WERI-Rb-1 (cell line): ENCODE results near the gene NSD2.
"Not testable (repeated sequence)": the region's sequence is repeated elsewhere in the genome, so short reads cannot be mapped to it uniquely, and the experiment has no call there.

Source experiments
- DNase-seq: peaks from one replicate; pipeline ENCODE4 v3.0.0-alpha.2; 2020
- H3K27ac ChIP-seq: fragments of 250-450 bp; sonication (Bioruptor Pico); 2 replicates; pipeline ENCODE4 v1.5.1; 2020; ENCODE audit warnings: mild to moderate bottlenecking, moderate library complexity
- H3K27me3 ChIP-seq: fragments of 250-450 bp; sonication (Bioruptor Pico); 2 replicates; pipeline ENCODE4 v1.5.1; 2021; ENCODE audit warnings: mild to moderate bottlenecking, low read depth, moderate library complexity; ENCODE audit not compliant: insufficient read depth, severe bottlenecking
- H3K36me3 ChIP-seq: fragments of 250-450 bp; sonication (Bioruptor Pico); 2 replicates; pipeline ENCODE4 v1.5.1; 2020; ENCODE audit warnings: mild to moderate bottlenecking, moderate library complexity
- H3K4me3 ChIP-seq: 2 replicates; pipeline ENCODE4 v1.5.1; 2011; ENCODE audit warnings: low read depth, mild to moderate bottlenecking, control low read depth, low read length
- H3K9me3 ChIP-seq: fragments of 250-450 bp; sonication (Bioruptor Pico); 2 replicates; pipeline ENCODE4 v1.5.1; 2021; ENCODE audit warnings: mild to moderate bottlenecking, moderate library complexity; ENCODE audit not compliant: severe bottlenecking
- CTCF ChIP-seq: IDR thresholded peaks from 2 replicates; pipeline ENCODE4 v1.5.1; 2011; ENCODE audit warnings: low read depth, mild to moderate bottlenecking, control low read depth, inconsistent platforms, low read length

The NSD2 gene

GRCh38 chr4:1839282-1839681 lies 31.9 kb upstream of the NSD2 start:
- no peak for DNase-seq
- no peak overlapping the region for H3K27ac ChIP-seq
- peaks cover 88% of the 10 kb centered on the region for H3K36me3 ChIP-seq

GRCh38 chr4:1841201-1841886 lies 29.8 kb upstream of the NSD2 start:
- TF ChIP-seq CTCF: no peak
- Histone ChIP-seq H3K36me3 (peaks cover 85% of the 10 kb centered on the region), H3K4me3 (no peak overlapping the region), H3K27me3 (no peaks in the 10 kb centered on the region), H3K27ac (no peak overlapping the region), H3K9me3 (no peaks in the 10 kb centered on the region)
- DNase-seq: no peak

More at GRCh38 chr4:1839282-1839681, 31.9 kb upstream of the NSD2 start:
- no peak for TF ChIP-seq CTCF
- no peaks in the 10 kb centered on the region for H3K9me3 ChIP-seq
- H3K4me3 ChIP-seq: no peak overlapping the region
- no peaks in the 10 kb centered on the region for H3K27me3 ChIP-seq

GRCh38 chr4:1841887-1842210 lies 29.3 kb upstream of the NSD2 start:
- H3K4me3 ChIP-seq: no peak overlapping the region
- H3K27me3 ChIP-seq: no peaks in the 10 kb centered on the region
- H3K9me3 ChIP-seq: no peaks in the 10 kb centered on the region
- peaks cover 82% of the 10 kb centered on the region for H3K36me3 ChIP-seq
- DNase-seq: no peak
- TF ChIP-seq CTCF: no peak
- no peak overlapping the region for H3K27ac ChIP-seq

GRCh38 chr4:1842339-1842895 lies 28.8 kb upstream of the NSD2 start:
- H3K27ac ChIP-seq: no peak overlapping the region
- H3K27me3 ChIP-seq: no peaks in the 10 kb centered on the region
- no peak for DNase-seq
- no peak for TF ChIP-seq CTCF
- H3K4me3 ChIP-seq: no peak overlapping the region
- peaks cover 83% of the 10 kb centered on the region for H3K36me3 ChIP-seq
- no peaks in the 10 kb centered on the region for H3K9me3 ChIP-seq

- TF ChIP-seq CTCF: no peak
These were observed 28.2 kb upstream of the NSD2 start for GRCh38 chr4:1842993-1843448.

GRCh38 chr4:1843852-1844251 lies 27.3 kb upstream of the NSD2 start:
- no peak for TF ChIP-seq CTCF
- H3K27me3 ChIP-seq: no peaks in the 10 kb centered on the region
- no peak overlapping the region for H3K4me3 ChIP-seq
- H3K36me3 ChIP-seq: peaks cover 78% of the 10 kb centered on the region
- DNase-seq: no peak
- H3K9me3 ChIP-seq: no peaks in the 10 kb centered on the region
- no peak overlapping the region for H3K27ac ChIP-seq

More at GRCh38 chr4:1842993-1843448, 28.2 kb upstream of the NSD2 start:
- H3K9me3 ChIP-seq: no peaks in the 10 kb centered on the region
- no peaks in the 10 kb centered on the region for H3K27me3 ChIP-seq
- no peak for DNase-seq
- peaks cover 82% of the 10 kb centered on the region for H3K36me3 ChIP-seq
- H3K27ac ChIP-seq: no peak overlapping the region
- no peak overlapping the region for H3K4me3 ChIP-seq

GRCh38 chr4:1844618-1845017 lies 26.6 kb upstream of the NSD2 start:
- H3K9me3 ChIP-seq, DNase-seq, H3K27me3 ChIP-seq, H3K4me3 ChIP-seq, H3K27ac ChIP-seq: not testable (repeated sequence)
- H3K36me3 ChIP-seq: peaks cover 75% of the 10 kb centered on the region
